Esophagus mucosa (tissue), 1 donor: Measurements from ENCODE around the gene FBXW5. TPM values are rescaled to one million over a fixed set of nuclear protein-coding genes. Genes with fewer than 3 reads are reported as not detected.

Experiments used
- ATAC-seq: fragments of 200-7000 bp; cut with Tn5 transposase; one replicate; pipeline ENCODE4 v1.9.1; 2020
- total RNA-seq: library from RNA; stranded (reverse); gene quantifications from one replicate; pipeline ENCODE4 v1.2.4, GENCODE V29; 2023
- donor health status: DM: yes; HTN: yes; CAD: no.

The FBXW5 gene
- total RNA-seq, 1 donor from 2014 or later = 71.9 TPM

DNA sequence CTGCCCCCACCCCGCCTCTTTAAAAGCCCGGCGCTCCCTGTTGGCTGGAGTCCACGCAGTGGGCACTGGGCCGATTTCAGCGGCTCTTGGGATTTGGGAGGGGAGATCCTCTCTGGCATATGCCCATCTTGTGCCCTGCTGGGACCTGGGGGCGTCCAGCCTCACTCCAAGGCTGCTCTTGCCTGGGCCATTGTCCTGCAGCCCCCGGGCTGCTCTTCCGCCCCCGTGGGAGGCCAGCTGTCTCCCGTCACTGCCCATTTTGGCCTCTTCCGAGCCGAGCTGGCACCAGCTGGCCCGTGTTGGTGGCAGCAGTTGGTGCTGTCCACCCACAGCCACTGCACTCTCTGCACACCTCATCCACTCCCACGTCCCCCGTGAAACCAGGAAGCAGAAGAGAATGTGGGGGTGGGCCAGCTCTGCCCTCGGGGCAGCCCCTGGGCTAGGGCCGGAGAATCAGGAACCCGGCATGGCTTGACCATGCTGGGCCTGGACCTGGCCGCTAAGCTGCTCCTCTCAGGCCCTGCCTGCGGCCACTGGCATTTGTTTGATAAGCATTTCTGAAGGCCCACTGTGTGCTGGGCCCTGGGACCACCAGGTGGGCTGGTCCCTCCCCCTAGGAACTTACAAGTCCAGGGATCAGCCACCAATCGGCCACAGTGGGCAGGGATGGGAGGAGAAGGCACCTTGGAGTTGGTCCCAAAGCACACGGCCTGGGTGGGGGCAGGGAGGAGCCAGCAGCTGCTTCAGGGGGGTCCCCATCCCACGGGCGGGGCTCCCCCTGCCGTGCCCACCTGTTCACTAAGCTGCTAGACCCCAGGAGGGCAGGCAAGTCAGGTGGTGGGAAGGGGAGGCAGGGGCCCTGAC is 2.7 kb upstream of the FBXW5 start:
- no peak for ATAC-seq

DNA sequence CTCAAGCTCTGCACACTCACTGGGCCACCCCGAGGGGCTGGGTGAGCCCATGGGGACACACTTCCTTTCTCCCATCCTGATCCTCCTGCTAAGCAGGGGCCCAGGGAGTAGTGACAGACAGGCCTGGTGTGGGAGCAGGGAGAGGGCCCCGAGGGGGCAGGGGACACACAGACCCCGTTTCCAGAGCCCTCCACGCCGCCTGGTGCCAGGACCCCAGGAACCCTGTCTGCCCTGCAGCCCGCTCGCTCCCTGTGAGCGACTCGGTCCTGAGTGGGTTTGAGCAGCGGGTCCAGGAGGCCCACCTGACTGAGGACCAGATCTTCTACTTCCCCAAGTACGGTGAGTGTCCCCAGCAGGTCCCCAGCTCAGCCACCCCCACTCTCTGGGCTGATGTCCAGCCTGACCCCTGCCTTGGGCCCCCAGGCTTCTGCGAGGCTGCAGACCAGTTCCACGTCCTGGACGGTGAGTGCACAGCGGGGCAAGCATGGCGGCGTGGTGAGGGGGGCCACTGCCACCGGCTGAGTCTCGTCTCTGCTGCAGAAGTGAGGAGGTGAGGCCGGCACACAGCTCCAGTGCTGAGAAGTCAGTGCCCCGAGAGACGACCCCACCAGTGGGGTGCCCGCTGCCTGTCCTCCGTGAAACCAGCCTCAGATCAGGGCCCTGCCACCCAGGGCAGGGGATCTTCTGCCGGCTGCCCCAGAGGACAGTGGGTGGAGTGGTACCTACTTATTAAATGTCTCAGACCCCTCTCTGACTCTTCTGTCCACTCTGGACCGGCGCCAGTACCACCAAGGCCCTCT is 1.9 kb upstream of the FBXW5 start:
- ATAC-seq = no peak

GRCh38 chr9:136945333-136946227 is 1.0 kb upstream of the FBXW5 start:
- no peak for ATAC-seq

DNA sequence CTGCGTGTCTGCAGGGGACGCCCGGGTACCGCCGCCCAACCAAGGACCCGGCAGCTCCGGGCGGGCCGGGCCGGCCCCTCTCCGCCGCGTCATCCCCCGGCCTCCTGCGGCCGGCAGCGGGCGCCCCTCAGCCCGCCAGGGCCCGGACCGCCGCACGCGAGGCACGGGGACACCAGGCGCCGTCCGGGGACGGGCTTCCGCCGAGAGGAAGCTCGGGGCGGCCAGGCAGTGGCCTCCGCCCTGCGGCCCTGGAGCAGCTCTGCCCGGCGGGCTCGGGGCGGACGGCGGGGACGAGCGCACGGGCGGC is 373 bp downstream of the FBXW5 start:
- peak; percentile 25 for ATAC-seq

GRCh38 chr9:136943291-136944211 is 987 bp downstream of the FBXW5 start:
- ATAC-seq = peak; percentile 18

DNA sequence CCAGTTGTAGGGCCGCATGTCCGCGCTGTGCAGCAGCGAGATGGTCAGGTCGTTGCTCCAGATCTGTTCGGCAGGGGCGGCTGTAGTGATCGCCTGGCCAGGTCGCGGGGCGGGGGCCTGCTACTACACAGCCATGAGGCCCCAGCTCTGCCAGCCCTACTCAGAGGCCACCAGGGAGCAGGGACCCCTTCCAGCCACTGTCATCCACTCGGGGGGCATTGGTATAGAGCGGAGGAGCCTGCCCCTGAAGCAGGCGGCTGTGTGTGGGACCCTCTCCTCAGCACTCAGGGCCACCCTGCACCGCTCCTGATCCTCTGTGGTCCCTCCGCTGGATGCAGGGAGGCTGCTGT is 1.7 kb downstream of the FBXW5 start:
- ATAC-seq = no peak

DNA sequence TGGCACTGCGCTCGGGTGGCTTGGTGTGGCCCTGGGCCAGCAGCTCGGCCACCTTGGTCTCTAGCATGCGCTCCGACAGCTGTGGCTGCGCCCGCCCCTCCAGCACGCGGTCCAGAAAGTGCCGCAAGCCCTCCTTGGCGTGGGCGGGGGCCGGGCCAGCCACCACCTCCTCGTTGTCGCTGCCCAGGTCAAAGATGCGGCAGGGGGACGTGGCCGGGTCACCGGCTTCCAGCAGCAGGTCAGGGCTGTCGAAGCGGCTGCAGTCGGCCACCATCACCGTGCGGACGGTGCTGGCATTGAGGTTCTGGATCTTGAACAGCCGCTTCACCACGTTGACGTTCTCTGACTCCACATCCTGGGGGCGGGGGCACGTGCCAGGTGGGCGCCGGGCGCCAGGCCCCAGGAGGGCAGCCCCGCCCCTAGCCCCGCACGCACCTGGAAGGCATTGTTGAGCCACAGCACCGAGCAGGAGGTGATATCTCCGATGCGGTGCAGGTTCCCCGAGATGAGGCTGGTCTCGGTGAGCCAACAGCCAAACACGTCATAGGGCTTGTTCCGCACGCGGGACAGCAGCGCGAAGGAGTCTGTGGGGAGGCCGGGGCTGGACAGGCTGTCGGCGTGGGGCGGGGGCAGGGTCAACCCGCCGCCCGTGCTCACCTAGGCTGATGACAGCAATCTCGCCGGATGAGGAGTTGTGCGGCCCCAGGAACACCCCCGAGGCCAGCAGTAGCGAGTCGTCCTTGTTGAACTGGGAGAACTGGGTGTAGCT is 2.2 kb downstream of the FBXW5 start:
- ATAC-seq = no peak

DNA sequence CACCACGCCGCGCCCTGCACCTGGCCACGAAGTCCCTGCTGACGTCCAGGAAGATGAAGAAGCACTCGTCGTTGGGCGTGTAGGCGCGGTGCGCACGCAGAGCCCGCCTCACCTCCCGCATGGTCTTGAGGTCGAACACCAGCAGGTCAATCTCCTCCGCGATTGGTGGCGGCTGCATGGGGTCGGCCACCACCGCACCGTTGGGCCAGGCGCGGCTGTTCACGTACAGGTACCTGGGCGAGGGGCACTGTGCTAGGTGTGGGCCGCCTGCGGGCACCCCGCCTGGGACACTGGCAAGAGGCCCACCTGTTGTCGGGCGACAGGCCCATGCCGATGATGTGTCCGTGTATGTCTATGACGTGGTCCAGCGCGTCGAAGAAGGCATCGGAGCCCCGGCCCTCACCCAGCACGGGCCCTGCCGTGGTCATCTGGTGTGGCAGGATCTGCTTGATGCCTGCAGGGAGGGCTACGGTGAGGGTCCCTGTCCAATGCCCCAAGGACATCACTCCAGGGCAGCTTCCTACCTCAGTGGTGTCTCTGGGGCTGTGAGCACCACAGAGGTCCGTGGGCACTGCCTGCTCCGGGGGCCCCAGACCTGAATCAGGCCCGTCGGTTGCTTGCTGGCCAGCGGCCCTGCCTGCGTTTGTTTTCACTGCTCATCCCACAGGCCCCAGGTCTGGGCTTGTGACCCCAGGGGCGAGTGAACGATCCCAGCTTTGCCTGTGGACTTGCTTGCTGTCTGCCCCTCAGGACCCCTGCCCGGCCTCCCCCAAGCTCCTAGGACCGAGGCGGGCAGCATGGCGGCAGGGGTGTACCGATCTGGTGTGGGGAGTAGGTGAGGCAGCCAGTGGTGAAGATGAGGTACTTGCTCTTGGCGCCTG is 3.1 kb downstream of the FBXW5 start:
- no peak for ATAC-seq

- ATAC-seq = no peak
Observed at GRCh38 chr9:136940526-136941230, 3.9 kb downstream of the FBXW5 start.

- ATAC-seq = no peak
Observed at GRCh38 chr9:136939996-136940525, 4.5 kb downstream of the FBXW5 start.

GRCh38 chr9:136939431-136939995 is 5.0 kb downstream of the FBXW5 start:
- ATAC-seq = no peak

DNA sequence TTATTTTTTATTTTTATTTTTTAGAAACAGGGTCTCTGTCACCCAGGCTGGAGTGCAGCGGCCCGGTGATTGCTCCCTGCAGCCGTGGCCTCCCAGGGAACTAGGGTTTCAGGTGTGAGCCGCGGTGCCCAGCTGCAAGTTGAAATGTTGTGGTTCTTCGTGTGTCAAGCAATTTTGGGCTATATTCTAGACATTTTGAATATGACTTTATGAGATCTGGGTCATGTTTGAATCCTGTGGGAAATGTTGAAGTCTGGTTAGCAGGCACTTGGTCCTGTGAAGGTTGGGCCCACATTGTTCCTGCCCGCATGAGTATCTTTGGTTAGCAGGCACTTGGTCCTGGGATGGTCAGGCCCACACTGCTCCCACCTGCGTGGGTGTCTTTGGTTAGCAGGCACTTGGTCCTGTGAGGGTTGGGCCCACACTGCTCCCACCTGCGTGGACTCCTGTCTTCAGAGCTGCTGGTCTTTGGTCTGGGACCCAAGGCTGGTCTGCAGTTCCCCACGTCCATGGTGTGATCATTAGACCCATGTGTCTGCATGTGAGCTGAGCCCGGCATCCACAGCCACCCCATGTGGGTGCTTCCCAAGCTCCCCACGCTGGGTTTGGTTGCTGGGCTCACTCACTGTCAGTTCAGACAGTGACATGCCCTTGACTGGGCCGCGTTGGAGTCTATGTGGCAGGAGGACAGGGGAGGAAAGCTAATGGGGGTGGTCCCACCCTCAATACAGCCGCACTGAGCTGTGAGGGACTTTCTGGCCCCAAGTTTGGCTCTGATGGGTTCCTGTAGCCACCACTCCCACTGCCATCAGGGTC is 7.1 kb downstream of the FBXW5 start:
- ATAC-seq = no peak

GRCh38 chr9:136936645-136937170 is 7.8 kb downstream of the FBXW5 start:
- ATAC-seq = no peak

- ATAC-seq = no peak
Observed at GRCh38 chr9:136935651-136936050, 8.9 kb downstream of the FBXW5 start.

DNA sequence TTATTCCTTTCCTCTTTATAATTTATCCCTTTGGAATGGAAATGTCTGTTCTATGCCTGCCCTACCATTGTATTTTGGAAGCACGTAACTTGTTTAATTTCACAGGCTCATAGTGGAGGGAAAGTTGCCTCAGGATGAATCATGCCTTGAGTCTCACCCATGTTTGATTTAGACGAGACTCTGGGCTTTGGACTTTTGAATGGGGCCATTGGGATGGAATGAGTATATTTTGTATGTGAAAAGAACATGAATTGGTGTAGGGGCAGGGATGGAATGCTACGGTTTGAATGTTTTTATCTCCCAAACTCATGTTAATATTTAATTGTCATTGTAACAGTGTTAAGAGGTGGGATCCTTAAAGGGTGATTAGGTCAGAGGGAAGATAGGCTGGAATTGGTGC is 10.3 kb downstream of the FBXW5 start:
- ATAC-seq = no peak

- ATAC-seq = peak; percentile 46
Observed at GRCh38 chr9:136931611-136932130, 12.9 kb downstream of the FBXW5 start.

GRCh38 chr9:136930014-136930413 is 14.5 kb downstream of the FBXW5 start:
- no peak for ATAC-seq
